G401.6 (cell line): ENCODE measurements around the gene GRHPR.

Experiments
- FAIRE-seq: peaks from 2 replicates; lab custom pipeline; 2012; peaks lifted over from hg19 to GRCh38; lab: Jason Lieb, UNC

GRHPR gene

DNA sequence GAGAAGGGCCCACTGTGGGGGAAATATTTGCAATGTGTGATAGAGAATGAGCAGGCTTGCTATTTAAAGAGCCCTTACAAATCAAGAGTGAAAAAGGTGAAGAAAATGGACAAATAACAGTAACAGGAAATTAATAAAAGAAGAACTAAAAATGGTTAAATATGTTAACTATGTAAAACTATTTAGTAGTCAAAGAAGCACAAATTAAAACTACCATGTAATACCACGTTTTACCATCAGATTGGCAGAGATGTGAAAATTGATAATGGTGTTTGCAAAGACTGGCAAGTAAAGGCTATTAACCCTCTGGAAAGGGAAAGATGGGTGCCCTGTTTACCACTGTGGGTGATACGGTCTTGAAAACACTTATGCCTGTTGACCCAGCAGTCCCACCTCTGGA lies 23.2 kb upstream of the GRHPR start:
- FAIRE-seq = no peak

- FAIRE-seq = no peak
These were observed 17.9 kb upstream of the GRHPR start for GRCh38 chr9:37404590-37404989.

- no peak for FAIRE-seq
These were observed 17.1 kb upstream of the GRHPR start for GRCh38 chr9:37405350-37405749.

GRCh38 chr9:37405764-37406380 lies 16.6 kb upstream of the GRHPR start:
- no peak for FAIRE-seq

GRCh38 chr9:37406603-37407401 lies 15.7 kb upstream of the GRHPR start:
- no peak for FAIRE-seq

GRCh38 chr9:37407468-37407867 lies 15.0 kb upstream of the GRHPR start:
- FAIRE-seq = peak; percentile 86

DNA sequence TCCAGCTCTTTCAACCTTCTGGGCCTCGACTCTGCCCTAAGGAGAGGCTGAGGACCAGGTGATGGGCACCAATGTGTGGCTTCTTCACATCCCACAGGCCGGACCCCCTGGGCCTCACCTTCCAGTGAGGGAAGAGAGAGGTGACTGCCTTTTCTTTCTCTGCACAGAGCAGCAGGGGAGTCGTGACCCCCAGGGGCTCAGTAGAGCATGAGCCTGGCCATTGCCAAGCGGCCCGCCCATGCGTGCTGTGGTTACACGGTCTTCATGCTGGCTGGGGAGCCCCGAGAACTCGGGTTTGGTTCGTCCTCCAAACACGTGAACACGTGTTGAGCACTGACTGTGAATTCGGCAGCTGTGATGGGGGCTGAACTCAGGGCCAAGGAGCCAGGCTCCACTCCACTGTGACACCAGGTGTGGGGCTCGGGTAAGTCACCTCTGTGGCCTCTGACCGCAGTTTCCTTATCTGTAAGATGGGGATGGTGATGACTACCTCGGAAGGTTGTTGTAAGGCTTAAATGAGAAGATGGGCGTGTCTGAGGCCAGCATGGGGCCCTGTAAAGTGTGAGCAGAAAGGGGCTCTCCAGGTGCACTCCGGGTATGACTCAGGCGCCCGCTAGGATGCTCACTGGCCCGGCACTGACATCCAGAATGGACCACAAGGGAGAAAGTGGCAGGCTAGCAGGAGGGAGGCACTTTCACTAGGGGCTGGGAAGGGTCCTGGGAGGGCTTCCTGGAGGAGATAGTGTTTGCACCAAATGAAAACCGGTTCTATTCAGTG lies 13.4 kb upstream of the GRHPR start:
- FAIRE-seq = no peak

GRCh38 chr9:37410354-37410861 lies 12.1 kb upstream of the GRHPR start:
- no peak for FAIRE-seq

GRCh38 chr9:37410969-37411785 lies 11.3 kb upstream of the GRHPR start:
- FAIRE-seq = peak; percentile 48

GRCh38 chr9:37412431-37413151 lies 9.9 kb upstream of the GRHPR start:
- peak; percentile 93 for FAIRE-seq

- FAIRE-seq = no peak
These were observed 9.2 kb upstream of the GRHPR start for GRCh38 chr9:37413311-37413710.

- no peak for FAIRE-seq
These were observed 8.0 kb upstream of the GRHPR start for GRCh38 chr9:37414503-37414943.

GRCh38 chr9:37415011-37415719 lies 7.3 kb upstream of the GRHPR start:
- FAIRE-seq = peak; percentile 92

GRCh38 chr9:37417252-37417803 lies 5.2 kb upstream of the GRHPR start:
- no peak for FAIRE-seq

DNA sequence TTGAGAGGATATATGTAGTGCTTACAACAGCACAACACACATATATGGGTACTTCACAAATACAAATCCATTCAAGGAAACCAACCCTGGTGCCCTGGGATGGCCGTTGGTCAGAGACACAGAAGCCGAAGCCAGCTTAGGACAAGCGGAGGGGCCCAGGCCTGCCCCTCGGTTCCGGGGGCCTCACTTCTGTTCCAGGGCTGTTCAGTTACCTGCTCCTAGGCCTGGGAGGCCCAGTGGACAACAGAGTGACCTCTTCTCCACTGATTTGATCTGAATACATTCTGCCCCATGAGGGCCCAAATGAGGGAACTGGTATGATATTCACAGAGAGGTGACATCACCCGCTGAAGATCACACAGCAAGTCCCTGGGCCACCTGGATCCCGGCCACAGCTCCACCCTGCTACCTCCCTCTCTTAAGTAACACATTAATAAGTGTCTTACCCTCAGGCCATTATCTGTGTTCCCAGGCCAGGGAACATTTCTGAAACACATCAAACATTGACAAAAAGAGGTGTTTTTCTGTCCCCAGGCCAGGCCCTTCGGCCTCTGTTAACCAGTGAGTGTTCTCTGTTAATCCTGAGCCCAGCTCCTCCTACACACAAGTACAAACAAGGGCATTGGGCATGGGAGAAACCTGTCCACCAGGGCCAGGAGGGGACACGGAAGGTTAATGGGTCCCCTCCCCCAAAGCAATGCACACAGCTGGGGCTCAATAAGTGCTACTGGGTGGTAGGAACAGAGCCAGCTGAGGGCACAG lies 4.5 kb upstream of the GRHPR start:
- no peak for FAIRE-seq

DNA sequence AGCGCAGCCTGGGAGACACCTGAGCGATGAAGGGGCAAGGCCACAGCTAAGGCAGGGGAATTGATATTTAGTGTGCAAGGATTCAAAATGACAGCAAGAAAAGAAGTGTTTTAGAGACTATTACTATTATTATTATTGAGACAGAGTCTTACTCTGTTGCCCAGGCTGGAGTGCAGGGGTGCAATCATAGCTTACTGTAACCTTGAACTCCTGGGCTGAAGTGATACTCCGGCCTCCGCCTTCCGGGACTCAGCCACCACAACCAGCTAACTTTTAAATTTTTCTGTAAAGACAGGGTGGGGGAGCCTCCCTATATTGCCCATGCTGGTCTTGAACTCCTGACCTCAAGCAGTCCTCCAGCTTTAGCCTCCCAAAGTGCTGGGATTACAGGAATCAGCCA lies 3.3 kb upstream of the GRHPR start:
- FAIRE-seq = no peak

GRCh38 chr9:37420271-37421215 lies 2.0 kb upstream of the GRHPR start:
- no peak for FAIRE-seq

GRCh38 chr9:37421914-37422288 lies 595 bp upstream of the GRHPR start:
- no peak for FAIRE-seq
